Keratinocyte (primary cell): ENCODE results near the gene SNRPF. TPM values are rescaled to one million over a fixed set of nuclear protein-coding genes. Genes with fewer than 3 reads are reported as not detected.

Experiments used
- DNase-seq: peaks from one replicate; pipeline ENCODE4 v3.0.0-alpha.2; 2011; ENCODE audit warnings: low read depth, missing footprints, low spot score
- FAIRE-seq: peaks from 2 replicates; lab custom pipeline; 2011; peaks lifted over from hg19 to GRCh38; lab: Jason Lieb, UNC
- H2AFZ ChIP-seq: 2 replicates; pipeline ENCODE4 v1.6.0; 2012; ENCODE audit warnings: low read length, control low read depth, inconsistent platforms; ENCODE audit not compliant: control insufficient read depth
- H3K27ac ChIP-seq: 2 replicates; pipeline ENCODE4 v1.5.1; 2011; ENCODE audit warnings: low read length; ENCODE audit not compliant: control insufficient read depth, insufficient read depth
- H3K27me3 ChIP-seq: 3 replicates; pipeline ENCODE4 v1.6.0; 2011; ENCODE audit warnings: low read length; ENCODE audit not compliant: control insufficient read depth, insufficient read depth; ENCODE audit errors: extremely low read depth
- H3K36me3 ChIP-seq, 2 experiments: 2 replicates in 1 of 2; 3 replicates in 1 of 2; pipeline ENCODE4 v1.5.1; 2011; ENCODE audit warnings: low read length in 2 of 2, mild to moderate bottlenecking in 1 of 2; ENCODE audit not compliant: control insufficient read depth in 2 of 2, insufficient read depth in 2 of 2; ENCODE audit errors: extremely low read depth in 1 of 2
- H3K4me1 ChIP-seq: 3 replicates; pipeline ENCODE4 v1.5.1; 2011; ENCODE audit warnings: low read length; ENCODE audit not compliant: control insufficient read depth, insufficient read depth; ENCODE audit errors: extremely low read depth
- H3K4me2 ChIP-seq: 3 replicates; pipeline ENCODE4 v1.6.0; 2011; ENCODE audit warnings: low read depth, low read length; ENCODE audit not compliant: control insufficient read depth, insufficient read depth; ENCODE audit errors: extremely low read depth
- H3K4me3 ChIP-seq, 3 experiments: fragments of 200-600 bp in 1 of 3; sonication (generic) in 1 of 3; 2 replicates in 2 of 3; 3 replicates in 1 of 3; pipeline ENCODE4 v1.5.1; 2011 to 2016; ENCODE audit warnings: low read length in 3 of 3, mild to moderate bottlenecking in 3 of 3, control low read depth in 2 of 3, inconsistent platforms in 1 of 3, low read depth in 1 of 3, mixed read lengths in 1 of 3, mixed run types in 1 of 3, moderate library complexity in 1 of 3; ENCODE audit not compliant: control insufficient read depth in 2 of 3, insufficient read depth in 2 of 3; ENCODE audit errors: extremely low read depth in 1 of 3
- H3K79me2 ChIP-seq: 2 replicates; pipeline ENCODE4 v1.6.0; 2012; ENCODE audit warnings: low read length; ENCODE audit not compliant: control insufficient read depth, insufficient read depth
- H3K9ac ChIP-seq: 3 replicates; pipeline ENCODE4 v1.6.0; 2011; ENCODE audit warnings: low read length; ENCODE audit not compliant: control insufficient read depth, insufficient read depth; ENCODE audit errors: extremely low read depth
- H3K9me1 ChIP-seq: 3 replicates; pipeline ENCODE4 v1.6.0; 2011; ENCODE audit warnings: low read length; ENCODE audit not compliant: control insufficient read depth, insufficient read depth; ENCODE audit errors: extremely low read depth
- H3K9me3 ChIP-seq: 2 replicates; pipeline ENCODE4 v1.5.1; 2012; ENCODE audit warnings: low read depth, low read length; ENCODE audit not compliant: control insufficient read depth
- H4K20me1 ChIP-seq: 3 replicates; pipeline ENCODE4 v1.6.0; 2011; ENCODE audit warnings: low read length; ENCODE audit not compliant: control insufficient read depth, insufficient read depth; ENCODE audit errors: extremely low read depth
- CTCF ChIP-seq, 3 experiments: IDR thresholded peaks in 1 of 3; conservative IDR thresholded peaks in 1 of 3; optimal IDR thresholded peaks in 1 of 3; 2 replicates in 2 of 3; 3 replicates in 1 of 3; pipeline versions ENCODE3 to v1.5.1; 2011; ENCODE audit warnings: low read length in 3 of 3, mild to moderate bottlenecking in 3 of 3, moderate library complexity in 2 of 3, control low read depth in 1 of 3, inconsistent platforms in 1 of 3; ENCODE audit not compliant: insufficient read depth in 2 of 3; ENCODE audit errors: extremely low read depth in 1 of 3
- EZH2 ChIP-seq: IDR thresholded peaks from one replicate; pipeline ENCODE4 v1.6.1; 2012; ENCODE audit warnings: inconsistent platforms, mild to moderate bottlenecking, low read length, moderate library complexity
- dilution Hi-C: fragments of 300-500 bp; cut with MboI; formaldehyde crosslinking; loops from one replicate; pipeline ENCODE4 v1.7.0; 2020; ENCODE audit warnings: low sequenced_read_pairs; ENCODE audit not compliant: extremely low pct_ligation_motif_present
- polyA minus RNA-seq, 3 experiments: library from RNA; depleted of rRNA, polyadenylated mRNA; stranded (reverse); fragments of >200 nt; gene quantifications; 1 replicate in 1 of 3; 2 replicates in 1 of 3; 3 replicates in 1 of 3; pipeline ENCODE4 v1.2.3, GENCODE V29; 2011
- polyA plus RNA-seq, 5 experiments: library from polyadenylated mRNA; depleted of rRNA in 3 of 5; stranded (reverse) in 3 of 5; stranded (forward) in 1 of 5; unstranded in 1 of 5; fragments of >200 nt; gene quantifications; 1 replicate in 1 of 5; 2 replicates in 3 of 5; 3 replicates in 1 of 5; pipeline versions ENCODE4 v1.2.1 to v1.2.3, GENCODE V29; 2011 to 2012; ENCODE audit warnings: missing spikeins in 2 of 5, low read depth in 1 of 5, low replicate concordance in 1 of 5

Gene SNRPF
- 17.2 to 46.0 TPM (median 34.7 TPM) in 3 replicates for polyA plus RNA-seq
- polyA plus RNA-seq (2011; ENCODE audit: low read depth) = 35.8 TPM
- 14.6 and 14.7 TPM in 2 replicates for polyA plus RNA-seq (2011; cell fraction: cytosol; rRNA removed)
- polyA plus RNA-seq (2011; cell fraction: nucleus; rRNA removed) = 5.8 and 10.9 TPM in 2 replicates
- 28.1 and 72.5 TPM in 2 replicates for polyA plus RNA-seq (2012; ENCODE audit: low replicate concordance)
- 2.7 to 9.1 TPM (median 8.2 TPM) in 3 replicates for polyA minus RNA-seq
- 10.9 TPM for polyA minus RNA-seq (2011; cell fraction: cytosol; rRNA and poly(A)+ RNA removed)
- polyA minus RNA-seq (2011; cell fraction: nucleus; rRNA and poly(A)+ RNA removed) = 1.3 and 2.3 TPM in 2 replicates

GRCh38 chr12:95858451-95859343 is at the start of gene SNRPF:
Gene SNRPF, plus strand, starts transcription at chr12:95858952. Its CDS starts 122 bp downstream, at chr12:95859074.
- peak; percentile 96 for FAIRE-seq
- H3K4me1 ChIP-seq = peaks cover 11% of the 10 kb centered on the region
- H3K4me2 ChIP-seq = peak within 1 kb of the TSS; percentile 97
- peak within 1 kb of the TSS; percentile 82 to 86 (median 86) for H3K4me3 ChIP-seq
- H3K9me3 ChIP-seq = no peaks in the 10 kb centered on the region
- peak; percentile 84 for DNase-seq
- no peaks in the 10 kb centered on the region for H3K27me3 ChIP-seq
- dilution Hi-C loops = no loop called here
- no peaks in the 10 kb centered on the region for H4K20me1 ChIP-seq
- H3K79me2 ChIP-seq = peaks cover 49% of the 10 kb centered on the region
- peak within 1 kb of the TSS; percentile 85 for H2AFZ ChIP-seq
- peaks cover 4 to 6% of the 10 kb centered on the region in 2 experiments for H3K36me3 ChIP-seq
- H3K9me1 ChIP-seq = no peaks in the 10 kb centered on the region
- TF ChIP-seq CTCF (optimal IDR thresholded peaks at IDR 0.05 in 1 of 3, IDR thresholded peaks at IDR 0.05 in 1 of 3, conservative IDR thresholded peaks at IDR 0.05 in 1 of 3; ENCODE audit: extremely low read depth in 1 of 3, insufficient read depth in 2 of 3, low read length in 3 of 3) (peak in 2 of 3 experiments; percentile 14 to 26), EZH2 (no peak)
- H3K27ac ChIP-seq = peak within 1 kb of the TSS; percentile 88
- peak within 1 kb of the TSS; percentile 93 for H3K9ac ChIP-seq

DNA sequence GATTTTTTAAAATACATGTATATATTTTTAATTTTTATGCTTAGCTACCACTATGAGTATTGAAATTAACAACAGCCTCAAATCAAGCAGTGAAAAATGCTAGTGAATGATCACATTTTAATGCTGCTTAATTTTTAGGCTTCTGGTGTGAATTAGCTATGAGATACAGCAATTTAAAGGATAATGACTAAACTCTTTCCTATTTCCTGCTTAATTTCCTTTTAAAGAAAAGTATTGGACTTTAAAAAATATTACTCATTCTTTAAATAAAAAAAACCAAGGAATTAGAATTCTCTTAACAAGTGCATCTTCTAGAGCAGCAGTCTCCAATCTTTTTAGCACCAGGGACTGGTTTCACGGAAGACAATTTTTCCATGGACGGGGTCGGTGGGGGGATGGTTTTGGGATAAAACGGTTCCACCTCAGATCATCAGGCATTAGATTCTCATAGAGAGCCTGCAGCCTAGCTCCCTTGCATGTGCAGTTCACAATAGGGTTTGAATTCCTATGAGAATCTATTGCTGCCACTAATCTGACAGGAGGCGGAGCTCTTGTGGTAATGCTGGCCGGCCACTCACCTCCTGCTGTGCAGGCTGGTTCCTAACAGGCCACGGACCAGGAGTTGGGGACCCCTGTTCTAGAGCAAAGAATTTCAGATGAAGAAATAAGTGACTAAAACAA is 49.6 kb upstream of the SNRPF start:
- DNase-seq = no peak

More for the DNA sequence above, 49.6 kb upstream of the SNRPF start:
- H2AFZ ChIP-seq = no peak overlapping the region
- H3K27me3 ChIP-seq = no peaks in the 10 kb centered on the region
- H3K9ac ChIP-seq = no peak overlapping the region
- dilution Hi-C loops = no loop called here
- H4K20me1 ChIP-seq = no peaks in the 10 kb centered on the region
- no peak for TF ChIP-seq CTCF (optimal IDR thresholded peaks at IDR 0.05 in 1 of 3, IDR thresholded peaks at IDR 0.05 in 1 of 3, conservative IDR thresholded peaks at IDR 0.05 in 1 of 3; ENCODE audit: extremely low read depth in 1 of 3, insufficient read depth in 2 of 3, low read length in 3 of 3)
- no peak for TF ChIP-seq EZH2
- no peak overlapping the region for H3K4me3 ChIP-seq
- peak; percentile 32 for FAIRE-seq
- H3K4me1 ChIP-seq = peaks cover 22% of the 10 kb centered on the region
- H3K9me1 ChIP-seq = no peaks in the 10 kb centered on the region
- H3K79me2 ChIP-seq = no peaks in the 10 kb centered on the region
- H3K27ac ChIP-seq = no peak overlapping the region
- no peaks in the 10 kb centered on the region for H3K9me3 ChIP-seq
- no peaks in the 10 kb centered on the region for H3K36me3 ChIP-seq
- no peak overlapping the region for H3K4me2 ChIP-seq
